22Rv1 (cell line): ENCODE measurements around the gene SELENOS.

Experiments used
- H3K27ac ChIP-seq: fragments of 450-650 bp; 2 replicates; pipeline ENCODE4 v1.5.1; 2017
- CTCF ChIP-seq: fragments of 450-650 bp; IDR thresholded peaks from 2 replicates; pipeline ENCODE4 v1.5.1; 2017; ENCODE audit warnings: mild to moderate bottlenecking
- ZFX ChIP-seq: fragments of 450-650 bp; IDR thresholded peaks from 2 replicates; pipeline ENCODE4 v1.6.1; 2017; ENCODE audit warnings: antibody characterized with exemption, borderline replicate concordance

SELENOS gene

GRCh38 chr15:101239724-101240136 lies 37.6 kb downstream of the SELENOS start:
- no peak overlapping the region for H3K27ac ChIP-seq
- TF ChIP-seq ZFX, result no peak
- no peak for TF ChIP-seq CTCF

- TF ChIP-seq ZFX (no peak), CTCF (no peak)
- no peak overlapping the region for H3K27ac ChIP-seq
Measured at GRCh38 chr15:101237251-101237650, 40.0 kb downstream of the SELENOS start.

- TF ChIP-seq CTCF, result no peak
- H3K27ac ChIP-seq, result no peak overlapping the region
Measured at GRCh38 chr15:101233651-101234280, 43.5 kb downstream of the SELENOS start.

- no peak overlapping the region for H3K27ac ChIP-seq
- TF ChIP-seq CTCF (no peak), ZFX (no peak)
Measured at GRCh38 chr15:101232677-101233076, 44.6 kb downstream of the SELENOS start.

GRCh38 chr15:101228313-101228712 lies 49.0 kb downstream of the SELENOS start:
- TF ChIP-seq ZFX (no peak), CTCF (no peak)
- H3K27ac ChIP-seq, result no peak overlapping the region

GRCh38 chr15:101225658-101226057 lies 51.6 kb downstream of the SELENOS start:
- H3K27ac ChIP-seq, result no peak overlapping the region
- no peak for TF ChIP-seq ZFX
- no peak for TF ChIP-seq CTCF
